Nephron progenitor cell (in vitro differentiated cells): Measurements from ENCODE around the gene CASKIN2.
A peak's percentile ranks its signal among the peaks of the same experiment; 100 is the strongest.

ENCODE experiments used
- DNase-seq: peaks from one replicate; pipeline ENCODE4 v3.0.0; 2021
- H3K27ac Mint-ChIP-seq: 2 replicates; pipeline ENCODE4 v1.8.0; 2021; ENCODE audit warnings: mild to moderate bottlenecking, moderate library complexity, mixed read lengths
- H3K27me3 Mint-ChIP-seq: 2 replicates; pipeline ENCODE4 v1.8.0; 2021; ENCODE audit warnings: mild to moderate bottlenecking, low read depth, mixed read lengths; ENCODE audit not compliant: poor library complexity
- H3K36me3 Mint-ChIP-seq: 2 replicates; pipeline ENCODE4 v1.8.0; 2021; ENCODE audit warnings: low read depth, mixed read lengths
- H3K4me1 Mint-ChIP-seq: 2 replicates; pipeline ENCODE4 v1.8.0; 2021; ENCODE audit warnings: mixed read lengths
- H3K4me3 Mint-ChIP-seq: 2 replicates; pipeline ENCODE4 v1.8.0; 2021; ENCODE audit warnings: mild to moderate bottlenecking, moderate library complexity, mixed read lengths
- H3K9me3 Mint-ChIP-seq: 2 replicates; pipeline ENCODE4 v1.8.0; 2021; ENCODE audit warnings: mild to moderate bottlenecking, moderate library complexity, mixed read lengths
- CTCF ChIP-seq: fragments of 200-600 bp; sonication (generic); IDR thresholded peaks from 2 replicates; pipeline ENCODE4 v1.5.0; 2021; ENCODE audit warnings: antibody characterized with exemption

Gene CASKIN2

DNA sequence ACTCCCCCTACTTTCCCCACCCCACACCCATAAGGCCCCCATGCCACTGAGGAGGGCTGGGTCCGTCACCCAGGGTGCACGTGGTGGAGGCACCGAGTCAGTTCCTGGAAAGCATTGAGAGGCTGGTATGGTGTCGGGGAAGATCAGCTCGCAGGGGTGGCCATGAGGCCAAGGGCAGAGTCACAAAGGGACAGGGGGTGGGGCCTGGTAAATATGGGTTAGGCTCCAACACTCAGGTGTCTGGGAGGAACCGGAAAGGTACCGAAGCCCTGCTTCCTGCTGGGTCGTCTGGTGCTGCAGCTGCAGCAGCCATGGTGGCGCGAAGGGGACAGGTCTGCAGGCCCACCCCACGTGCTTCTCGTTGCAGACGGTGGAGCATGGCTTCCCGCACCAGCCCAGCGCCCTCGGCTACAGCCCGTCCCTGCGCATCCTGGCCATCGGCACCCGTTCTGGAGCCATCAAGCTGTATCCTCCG, 40.4 kb upstream of the CASKIN2 start:
- H3K27ac Mint-ChIP-seq = no peak overlapping the region
- no peak for DNase-seq
- no peak for TF ChIP-seq CTCF
- H3K27me3 Mint-ChIP-seq = no peaks in the 10 kb centered on the region
- H3K9me3 Mint-ChIP-seq = no peaks in the 10 kb centered on the region
- no peaks in the 10 kb centered on the region for H3K36me3 Mint-ChIP-seq
- H3K4me3 Mint-ChIP-seq = no peak overlapping the region
- H3K4me1 Mint-ChIP-seq = peaks cover 58% of the 10 kb centered on the region

- Mint-ChIP-seq H3K27ac (peak overlapping the region; percentile 59), H3K36me3 (no peaks in the 10 kb centered on the region), H3K4me3 (no peak overlapping the region), H3K9me3 (no peaks in the 10 kb centered on the region), H3K4me1 (peaks cover 63% of the 10 kb centered on the region), H3K27me3 (peaks cover 4% of the 10 kb centered on the region)
- DNase-seq = no peak
- TF ChIP-seq CTCF = no peak
These were observed 38.2 kb upstream of the CASKIN2 start for GRCh38 chr17:75553295-75554110.

- Mint-ChIP-seq H3K4me3 (no peak overlapping the region), H3K27ac (peak overlapping the region; percentile 83), H3K9me3 (no peaks in the 10 kb centered on the region), H3K27me3 (peaks cover 5% of the 10 kb centered on the region), H3K36me3 (no peaks in the 10 kb centered on the region), H3K4me1 (peaks cover 60% of the 10 kb centered on the region)
- peak; percentile 41 for DNase-seq
- TF ChIP-seq CTCF = no peak
These were observed 37.3 kb upstream of the CASKIN2 start for GRCh38 chr17:75552425-75553294.

DNA sequence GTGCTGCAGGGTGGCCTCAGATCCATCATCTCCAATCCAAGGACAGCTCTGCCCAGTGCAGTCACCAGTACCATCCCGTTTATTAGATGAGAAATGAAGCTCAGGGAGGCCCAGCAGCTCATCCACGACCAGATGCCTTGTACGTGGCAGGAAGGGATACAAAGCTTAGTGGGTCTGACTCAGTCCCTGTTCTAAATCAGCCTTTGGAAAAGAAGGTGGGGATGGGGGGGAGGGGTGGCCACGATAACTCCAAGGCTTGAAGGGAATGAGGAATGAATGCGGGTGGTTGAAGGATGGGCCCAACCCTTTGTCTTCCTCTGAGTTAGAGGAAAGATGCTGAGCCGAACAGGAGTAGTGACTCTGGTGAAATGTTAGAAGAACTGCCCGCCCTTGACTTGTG, 35.9 kb upstream of the CASKIN2 start:
- no peaks in the 10 kb centered on the region for H3K9me3 Mint-ChIP-seq
- H3K27me3 Mint-ChIP-seq = peaks cover 13% of the 10 kb centered on the region
- no peak overlapping the region for H3K27ac Mint-ChIP-seq
- H3K4me3 Mint-ChIP-seq = no peak overlapping the region
- H3K36me3 Mint-ChIP-seq = no peaks in the 10 kb centered on the region
- peaks cover 56% of the 10 kb centered on the region for H3K4me1 Mint-ChIP-seq
- no peak for TF ChIP-seq CTCF
- DNase-seq = no peak

DNA sequence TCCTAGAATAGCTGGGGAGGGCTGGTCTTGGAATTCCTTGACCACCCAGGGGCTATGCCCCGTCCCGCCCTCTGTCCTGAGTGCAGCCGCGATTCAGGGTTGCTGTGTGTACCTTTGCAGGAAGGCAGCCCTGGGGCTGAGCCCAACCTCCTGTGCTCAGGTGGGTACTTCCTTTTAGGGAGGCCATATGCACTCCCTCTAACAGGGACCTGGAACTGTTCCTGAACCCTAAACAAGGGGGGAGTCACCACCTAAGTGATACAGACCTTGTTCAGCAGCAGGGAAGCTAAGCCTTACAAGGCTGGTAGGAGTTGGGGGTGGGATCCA, 34.8 kb upstream of the CASKIN2 start:
- H3K4me3 Mint-ChIP-seq = no peak overlapping the region

More for the DNA sequence above, 34.8 kb upstream of the CASKIN2 start:
- no peak overlapping the region for H3K27ac Mint-ChIP-seq
- peaks cover 23% of the 10 kb centered on the region for H3K27me3 Mint-ChIP-seq
- H3K4me1 Mint-ChIP-seq = peaks cover 59% of the 10 kb centered on the region
- no peak for DNase-seq
- no peaks in the 10 kb centered on the region for H3K9me3 Mint-ChIP-seq
- no peak for TF ChIP-seq CTCF
- no peaks in the 10 kb centered on the region for H3K36me3 Mint-ChIP-seq
